Stomach (tissue), 9 donors: Measurements from ENCODE around the gene NSMCE3. TPM values are rescaled to one million over a fixed set of nuclear protein-coding genes. Genes with fewer than 3 reads are reported as not detected.

ENCODE experiments used
- DNase-seq, 2 donors: peaks; one replicate each; pipeline versions ENCODE4 v3.0.0 to v3.0.0-alpha.2; 2013 to 2019
- H3K27ac ChIP-seq, 5 donors: fragments of 200-600 bp in 4 of 5; sonication (generic) in 4 of 5; one replicate each; pipeline ENCODE4 v1.5.1; 2013 to 2019; ENCODE audit warnings: mild to moderate bottlenecking in 1 of 5, moderate library complexity in 1 of 5
- H3K27me3 ChIP-seq, 3 donors: fragments of 200-600 bp; sonication (generic); one replicate each; pipeline ENCODE4 v1.5.1; 2017 to 2019; ENCODE audit warnings: mixed run types in 1 of 3
- H3K36me3 ChIP-seq, 4 donors: fragments of 200-600 bp; sonication (generic); 1 replicate in 3 of 4; 2 replicates in 1 of 4; pipeline ENCODE4 v1.5.1; 2016 to 2019
- H3K4me1 ChIP-seq, 4 donors: fragments of 200-600 bp; sonication (generic); one replicate each; pipeline ENCODE4 v1.5.1; 2016 to 2019
- H3K4me3 ChIP-seq, 4 donors: fragments of 200-600 bp; sonication (generic) in 3 of 4; one replicate each; pipeline ENCODE4 v1.5.1; 2016 to 2019; ENCODE audit warnings: mild to moderate bottlenecking in 1 of 4
- H3K9me3 ChIP-seq, 4 donors: fragments of 200-600 bp; sonication (generic); one replicate each; pipeline ENCODE4 v1.5.1; 2016 to 2019
- EP300 ChIP-seq: sonication (generic); formaldehyde crosslinking; IDR thresholded peaks from one replicate; pipeline ENCODE4 v1.6.1; 2017; ENCODE audit warnings: antibody characterized with exemption
- POLR2A ChIP-seq, 4 donors: fragments of 450-650 bp; IDR thresholded peaks; one replicate each; pipeline ENCODE4 v1.6.1; 2016; ENCODE audit warnings: antibody characterized with exemption in 4 of 4, control low read depth in 2 of 4, mild to moderate bottlenecking in 1 of 4, moderate library complexity in 1 of 4
- POLR2AphosphoS5 ChIP-seq, 3 donors: sonication (generic); formaldehyde crosslinking; IDR thresholded peaks; one replicate each; pipeline ENCODE4 v1.6.1; 2016; ENCODE audit warnings: antibody characterized with exemption in 3 of 3
- WGBS, 5 donors: extraction: QIAGEN DNeasy Blood & Tissue Kit in 3 of 5; methylation state at CpG; one replicate each; pipeline versions ENCODE4 v1.1.5 to v1.1.7; 2013 to 2018; 5-methylcytosine and 5-hydroxymethylcytosine counted together
- intact Hi-C: fragments of 100-400 bp; cut with DNase I; formaldehyde crosslinking; loops from one replicate; pipeline ENCODE4 v1.15.1; 2023; ENCODE audit warnings: low total_unique reads
- polyA plus RNA-seq, 3 donors: library from polyadenylated mRNA; stranded (reverse); fragments of 200-250 nt; gene quantifications; one replicate each; pipeline ENCODE4 v1.2.3, GENCODE V29; 2013
- total RNA-seq, 5 donors: library from RNA; depleted of rRNA; stranded (reverse); fragments of >200 nt; gene quantifications; one replicate each; pipeline versions ENCODE4 v1.1.0 to v1.2.3, GENCODE V29; 2014 to 2016
- TF ChIP-seq, protein P1 (sequence below), 7 experiments: fragments of 450-650 bp in 4 of 7; fragments of 200-600 bp in 3 of 7; sonication (generic) in 3 of 7; IDR thresholded peaks; one replicate each; pipeline ENCODE4 v1.5.1; 2016 to 2019; ENCODE audit warnings: antibody characterized with exemption in 7 of 7, control low read depth in 2 of 7, mild to moderate bottlenecking in 1 of 7
- donor health status: healthy with polysubstance abuse.
- donor health status: Bipolar disorder and iron deficiency.
- donor health status: healthy.

NSMCE3 gene
- total and polyA plus RNA-seq, 8 donors = 1.2 to 6.1 (median 4.0) TPM

DNA sequence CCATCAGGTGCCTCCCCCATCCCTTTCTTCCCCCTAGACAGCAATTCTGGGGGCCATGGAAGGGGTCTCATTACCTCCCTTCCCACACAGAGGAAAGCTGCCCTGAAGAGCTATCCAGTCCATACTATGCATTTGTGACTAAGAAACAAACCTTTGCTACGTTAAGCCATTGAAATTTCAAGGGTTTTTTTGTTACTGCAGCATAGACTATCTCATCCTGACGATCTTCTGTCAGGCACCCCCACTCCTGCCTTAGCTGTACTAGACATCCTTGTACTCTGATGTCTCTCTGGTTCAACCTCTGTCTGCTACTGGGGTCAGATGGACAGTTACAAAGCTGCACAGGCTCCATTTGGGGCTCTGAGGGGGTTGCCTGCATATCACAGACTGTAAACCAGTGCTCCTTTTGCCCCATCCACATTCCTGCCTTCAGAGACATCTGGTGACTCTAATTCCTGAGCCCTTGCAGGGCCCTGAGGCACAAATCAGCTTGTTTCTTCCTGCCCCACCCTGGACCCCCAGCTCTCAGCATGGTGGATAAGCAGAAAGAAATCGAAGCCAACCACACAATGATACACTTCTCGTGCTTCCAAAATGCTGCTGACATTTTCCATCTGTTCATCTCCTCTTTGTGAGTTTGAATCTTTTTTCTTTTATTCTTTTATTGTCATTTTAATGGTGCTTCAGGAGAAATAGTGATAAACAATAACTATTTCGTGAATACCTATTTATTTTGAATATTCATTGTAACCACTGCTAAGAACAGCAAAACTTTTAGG, 21.6 kb upstream of the NSMCE3 start:
- intact Hi-C loops = no loop called here
- H3K4me3 ChIP-seq = no peak overlapping the region
- WGBS, 5 donors = 56 to 76% (median 69%) methylated on average over 5 of the region's 5 CpGs

DNA sequence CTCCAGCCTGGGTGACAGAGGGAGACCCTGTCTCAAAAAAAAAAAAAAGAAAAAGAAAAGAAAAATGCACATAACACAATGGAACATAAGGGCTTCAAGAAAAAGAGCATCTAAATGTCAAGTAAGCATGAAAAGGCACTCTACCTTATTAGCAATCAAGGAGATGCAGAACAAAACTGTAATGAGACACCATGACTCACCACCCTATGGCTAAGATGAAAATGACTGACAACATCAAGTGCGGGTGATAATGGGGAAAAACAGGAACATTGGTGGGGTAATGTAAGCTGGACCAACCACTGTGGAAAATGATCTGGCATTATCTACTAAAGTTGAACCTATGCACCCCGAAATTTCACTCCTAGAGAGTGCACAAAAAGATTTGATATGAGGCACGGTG, 19.6 kb upstream of the NSMCE3 start:
- peaks cover 0 to 9% (median 5%) of the 10 kb centered on the region in 3 donors for H3K27me3 ChIP-seq
- no peaks in the 10 kb centered on the region for H3K36me3 ChIP-seq
- H3K4me1 ChIP-seq = no peaks in the 10 kb centered on the region
- no peak overlapping the region for H3K4me3 ChIP-seq
- no peak for DNase-seq
- no peak overlapping the region for H3K27ac ChIP-seq
- TF ChIP-seq POLR2A (IDR thresholded peaks at IDR 0.05) = no peak
- no peak for TF ChIP-seq POLR2AphosphoS5 (IDR thresholded peaks at IDR 0.05)
- no peak for TF ChIP-seq EP300
- TF ChIP-seq, protein P1, sequence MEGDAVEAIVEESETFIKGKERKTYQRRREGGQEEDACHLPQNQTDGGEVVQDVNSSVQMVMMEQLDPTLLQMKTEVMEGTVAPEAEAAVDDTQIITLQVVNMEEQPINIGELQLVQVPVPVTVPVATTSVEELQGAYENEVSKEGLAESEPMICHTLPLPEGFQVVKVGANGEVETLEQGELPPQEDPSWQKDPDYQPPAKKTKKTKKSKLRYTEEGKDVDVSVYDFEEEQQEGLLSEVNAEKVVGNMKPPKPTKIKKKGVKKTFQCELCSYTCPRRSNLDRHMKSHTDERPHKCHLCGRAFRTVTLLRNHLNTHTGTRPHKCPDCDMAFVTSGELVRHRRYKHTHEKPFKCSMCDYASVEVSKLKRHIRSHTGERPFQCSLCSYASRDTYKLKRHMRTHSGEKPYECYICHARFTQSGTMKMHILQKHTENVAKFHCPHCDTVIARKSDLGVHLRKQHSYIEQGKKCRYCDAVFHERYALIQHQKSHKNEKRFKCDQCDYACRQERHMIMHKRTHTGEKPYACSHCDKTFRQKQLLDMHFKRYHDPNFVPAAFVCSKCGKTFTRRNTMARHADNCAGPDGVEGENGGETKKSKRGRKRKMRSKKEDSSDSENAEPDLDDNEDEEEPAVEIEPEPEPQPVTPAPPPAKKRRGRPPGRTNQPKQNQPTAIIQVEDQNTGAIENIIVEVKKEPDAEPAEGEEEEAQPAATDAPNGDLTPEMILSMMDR (IDR thresholded peaks at IDR 0.05) = no peak
- no peaks in the 10 kb centered on the region for H3K9me3 ChIP-seq
- 69 to 80% (median 76%) methylated on average over 3 of the region's 3 CpGs for WGBS, 5 donors
- intact Hi-C loops = no loop called here

More for the DNA sequence above, 21.6 kb upstream of the NSMCE3 start:
- H3K36me3 ChIP-seq = no peaks in the 10 kb centered on the region
- H3K27me3 ChIP-seq = peaks cover 0 to 10% (median 5%) of the 10 kb centered on the region in 3 donors
- no peaks in the 10 kb centered on the region for H3K9me3 ChIP-seq
- no peaks in the 10 kb centered on the region for H3K4me1 ChIP-seq
- TF ChIP-seq EP300 = no peak
- no peak for TF ChIP-seq POLR2AphosphoS5 (IDR thresholded peaks at IDR 0.05)
- TF ChIP-seq POLR2A (IDR thresholded peaks at IDR 0.05) = no peak
- TF ChIP-seq, protein P1 (IDR thresholded peaks at IDR 0.05) = no peak
- DNase-seq = no peak
- H3K27ac ChIP-seq = no peak overlapping the region

DNA sequence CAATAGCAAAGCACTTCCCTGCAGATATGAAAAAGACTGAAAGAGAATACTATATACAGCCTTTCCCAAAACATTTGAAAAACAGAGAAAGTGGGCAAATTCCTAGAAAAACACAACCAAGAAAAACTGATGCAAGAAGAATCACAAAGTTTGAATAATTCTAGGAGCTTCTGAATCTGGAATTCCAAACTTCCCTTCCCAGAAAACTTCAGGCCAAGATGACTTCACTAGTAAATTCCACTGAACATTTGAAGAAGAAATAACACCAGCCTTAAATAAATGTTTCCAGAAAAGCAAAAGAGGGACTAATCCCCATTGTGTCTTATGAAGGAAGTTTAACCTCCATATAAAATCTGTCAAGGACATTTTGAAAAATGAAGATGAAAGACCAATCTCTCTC, 15.8 kb upstream of the NSMCE3 start:
- TF ChIP-seq, protein P1 (IDR thresholded peaks at IDR 0.05) = no peak
- TF ChIP-seq POLR2A (IDR thresholded peaks at IDR 0.05) (no peak), POLR2AphosphoS5 (IDR thresholded peaks at IDR 0.05) (no peak), EP300 (no peak)
- Histone ChIP-seq H3K36me3 (no peaks in the 10 kb centered on the region), H3K9me3 (no peaks in the 10 kb centered on the region), H3K4me1 (no peaks in the 10 kb centered on the region), H3K27me3 (peaks cover 0 to 10% (median 0%) of the 10 kb centered on the region in 3 donors), H3K4me3 (no peak overlapping the region), H3K27ac (no peak overlapping the region)
- no peak for DNase-seq
- intact Hi-C loops = no loop called here

DNA sequence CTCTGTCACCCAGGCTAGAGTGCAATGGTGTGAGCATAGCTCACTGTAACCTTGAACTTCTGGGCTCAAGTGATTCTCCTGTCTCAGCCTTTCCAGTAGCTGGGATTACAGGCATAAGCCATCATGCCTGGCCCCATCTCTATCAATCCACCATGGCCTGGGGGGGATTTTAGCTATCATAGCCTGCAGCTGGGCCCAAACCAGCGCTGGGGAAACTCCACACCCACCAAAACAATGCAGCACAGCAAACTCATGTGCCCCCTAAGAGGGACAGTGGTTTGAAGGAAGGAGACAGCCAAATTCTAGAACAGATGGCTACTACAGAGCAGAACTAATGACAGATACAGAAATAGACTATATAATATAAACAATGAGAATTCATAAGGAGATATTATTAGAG, 13.8 kb upstream of the NSMCE3 start:
- TF ChIP-seq EP300 (no peak), POLR2A (IDR thresholded peaks at IDR 0.05) (no peak), POLR2AphosphoS5 (IDR thresholded peaks at IDR 0.05) (no peak)
- TF ChIP-seq, protein P1 (IDR thresholded peaks at IDR 0.05) = no peak
- DNase-seq = no peak
- H3K27me3 ChIP-seq = peaks cover 0 to 13% (median 0%) of the 10 kb centered on the region in 3 donors
- no peaks in the 10 kb centered on the region for H3K36me3 ChIP-seq
- no peak overlapping the region for H3K27ac ChIP-seq
- intact Hi-C loops = no loop called here
- H3K4me1 ChIP-seq = no peaks in the 10 kb centered on the region
- H3K4me3 ChIP-seq = no peak overlapping the region
- H3K9me3 ChIP-seq = no peaks in the 10 kb centered on the region
- 9 to 35% (median 28%) methylated on average over 1 of the region's 1 CpG for WGBS, 5 donors
